H1 (cell line): Measurements from ENCODE around the gene BNC1. TPM values are rescaled to one million over a fixed set of nuclear protein-coding genes. Genes with fewer than 3 reads are reported as not detected.

Experiments
- CTCF ChIA-PET: fragments of 300-600 bp; sonication (Branson Sonifier 250); formaldehyde crosslinking; loops from one replicate; lab custom pipeline; 2021; ENCODE audit not compliant: partially characterized antibody; lab: Charles Lee
- POLR2A ChIA-PET: fragments of 300-600 bp; sonication (Branson Sonifier 250); formaldehyde crosslinking; loops from one replicate; lab custom pipeline; 2021; ENCODE audit warnings: inconsistent platforms; ENCODE audit not compliant: partially characterized antibody; lab: Charles Lee
- DNase-seq, 2 experiments: peaks; one replicate each; pipeline versions ENCODE4 v3.0.0 to v3.0.0-alpha.2; 2010 to 2022; ENCODE audit warnings: low spot score in 2 of 2, low read depth in 1 of 2, mixed read lengths in 1 of 2
- FAIRE-seq: peaks from 2 replicates; lab custom pipeline; 2011; peaks lifted over from hg19 to GRCh38; lab: Jason Lieb, UNC
- H2AFZ ChIP-seq: 2 replicates; pipeline ENCODE4 v1.8.1; 2012; ENCODE audit warnings: low read length, inconsistent platforms
- H2AK5ac ChIP-seq: 2 replicates; pipeline ENCODE4 v1.6.1; 2013; ENCODE audit warnings: low read depth, low read length
- H2BK120ac ChIP-seq: replicated peaks from 2 replicates; pipeline ENCODE3; 2013; ENCODE audit warnings: low read depth, low read length, inconsistent platforms
- H2BK12ac ChIP-seq: 2 replicates; pipeline ENCODE4 v1.6.1; 2013; ENCODE audit warnings: low read depth, low read length
- H2BK15ac ChIP-seq: 2 replicates; pipeline ENCODE4 v1.6.1; 2013; ENCODE audit warnings: low read length
- H2BK20ac ChIP-seq: 2 replicates; pipeline ENCODE4 v1.6.1; 2013; ENCODE audit warnings: low read length
- H2BK5ac ChIP-seq: 2 replicates; pipeline ENCODE4 v1.6.1; 2013; ENCODE audit warnings: low read depth, low read length
- H3K14ac ChIP-seq: 2 replicates; pipeline ENCODE4 v1.6.1; 2013; ENCODE audit warnings: inconsistent platforms; ENCODE audit not compliant: insufficient read length
- H3K18ac ChIP-seq: 2 replicates; pipeline ENCODE4 v1.6.1; 2013; ENCODE audit warnings: low read length; ENCODE audit errors: extremely low read depth
- H3K23ac ChIP-seq: 2 replicates; pipeline ENCODE4 v1.6.1; 2013; ENCODE audit warnings: inconsistent platforms; ENCODE audit not compliant: insufficient read length
- H3K23me2 ChIP-seq: 2 replicates; pipeline ENCODE4 v1.6.1; 2013; ENCODE audit warnings: low read depth, low read length
- H3K27ac ChIP-seq: 2 replicates; pipeline ENCODE4 v1.6.1; 2011; ENCODE audit warnings: low read depth, low read length, inconsistent platforms
- H3K27me3 ChIP-seq, 4 experiments: replicated peaks in 1 of 4; 1 replicate in 1 of 4; 2 replicates in 3 of 4; pipeline versions ENCODE4 v1.6.1 to v1.8.1; 2011 to 2013; ENCODE audit warnings: low read length in 3 of 4, mild to moderate bottlenecking in 3 of 4, inconsistent platforms in 2 of 4, mixed read lengths in 2 of 4, moderate library complexity in 1 of 4; ENCODE audit not compliant: control insufficient read depth in 3 of 4, insufficient read depth in 3 of 4; ENCODE audit errors: extremely low read depth in 1 of 4
- H3K36me3 ChIP-seq, 4 experiments: 2 replicates each; pipeline versions ENCODE4 v1.6.1 to v1.8.1; 2011 to 2013; ENCODE audit warnings: mild to moderate bottlenecking in 4 of 4, low read length in 3 of 4, moderate library complexity in 2 of 4, control low read depth in 1 of 4, inconsistent platforms in 1 of 4; ENCODE audit not compliant: insufficient read depth in 4 of 4, control insufficient read depth in 2 of 4
- H3K4ac ChIP-seq: replicated peaks from 2 replicates; pipeline ENCODE3; 2013; ENCODE audit warnings: low read length, low read depth, mixed read lengths, inconsistent platforms; ENCODE audit not compliant: insufficient read length
- H3K4me1 ChIP-seq, 4 experiments: replicated peaks in 1 of 4; 1 replicate in 1 of 4; 2 replicates in 3 of 4; pipeline versions ENCODE4 v1.6.1 to v1.8.1; 2011 to 2013; ENCODE audit warnings: low read length in 3 of 4, inconsistent platforms in 2 of 4, mixed read lengths in 1 of 4; ENCODE audit not compliant: insufficient read depth in 4 of 4, control insufficient read depth in 3 of 4
- H3K4me2 ChIP-seq, 2 experiments: 2 replicates each; pipeline versions ENCODE4 v1.6.1 to v1.8.1; 2011 to 2013; ENCODE audit warnings: low read depth in 2 of 2, low read length in 2 of 2, control low read depth in 1 of 2, inconsistent platforms in 1 of 2, mild to moderate bottlenecking in 1 of 2; ENCODE audit not compliant: insufficient read depth in 1 of 2
- H3K4me3 ChIP-seq, 4 experiments: fragments of 200-600, 300-600 bp in 1 of 4; sonication (generic), shearing (Covaris generic), sonication (Bioruptor Twin) in 1 of 4; 2 replicates each; pipeline versions ENCODE4 v1.5.1 to v1.8.1; 2011 to 2016; ENCODE audit warnings: low read length in 4 of 4, low read depth in 3 of 4, control low read depth in 2 of 4, inconsistent platforms in 2 of 4, mild to moderate bottlenecking in 2 of 4, mixed read lengths in 1 of 4, moderate library complexity in 1 of 4; ENCODE audit not compliant: insufficient read depth in 2 of 4; ENCODE audit errors: extremely low read depth in 1 of 4
- H3K56ac ChIP-seq: replicated peaks from 2 replicates; pipeline ENCODE3; 2013; ENCODE audit warnings: low read depth, mild to moderate bottlenecking, mixed read lengths, low read length, inconsistent platforms; ENCODE audit not compliant: insufficient read length
- H3K79me1 ChIP-seq: 2 replicates; pipeline ENCODE4 v1.6.1; 2013; ENCODE audit warnings: low read depth, low read length, control low read depth
- H3K79me2 ChIP-seq, 2 experiments: 2 replicates each; pipeline versions ENCODE4 v1.6.1 to v1.8.1; 2012 to 2013; ENCODE audit warnings: low read length in 2 of 2, mild to moderate bottlenecking in 2 of 2, inconsistent platforms in 1 of 2; ENCODE audit not compliant: insufficient read depth in 2 of 2, control insufficient read depth in 1 of 2
- H3K9ac ChIP-seq, 4 experiments: replicated peaks in 1 of 4; 1 replicate in 1 of 4; 2 replicates in 3 of 4; pipeline versions ENCODE4 v1.6.1 to v1.8.1; 2011 to 2013; ENCODE audit warnings: low read depth in 3 of 4, low read length in 3 of 4, control low read depth in 2 of 4, mild to moderate bottlenecking in 2 of 4, moderate library complexity in 2 of 4, inconsistent platforms in 1 of 4; ENCODE audit errors: extremely low read depth in 1 of 4
- H3K9me3 ChIP-seq, 2 experiments: 2 replicates each; pipeline versions ENCODE4 v1.6.1 to v1.8.1; 2012 to 2013; ENCODE audit warnings: mild to moderate bottlenecking in 2 of 2, moderate library complexity in 2 of 2, control low read depth in 1 of 2, inconsistent platforms in 1 of 2, low read depth in 1 of 2, low read length in 1 of 2, mixed read lengths in 1 of 2; ENCODE audit not compliant: insufficient read depth in 2 of 2
- H4K20me1 ChIP-seq, 2 experiments: replicated peaks in 1 of 2; 2 replicates each; pipeline versions ENCODE3 to v1.8.1; 2011 to 2013; ENCODE audit warnings: inconsistent platforms in 2 of 2, low read length in 2 of 2, mild to moderate bottlenecking in 1 of 2; ENCODE audit not compliant: insufficient read depth in 2 of 2, control insufficient read depth in 1 of 2
- H4K5ac ChIP-seq: 2 replicates; pipeline ENCODE4 v1.6.1; 2013; ENCODE audit warnings: low read length, low read depth, mixed read lengths, inconsistent platforms; ENCODE audit not compliant: insufficient read length
- H4K8ac ChIP-seq: 2 replicates; pipeline ENCODE4 v1.8.0; 2013; ENCODE audit warnings: mild to moderate bottlenecking, moderate library complexity, low read length, inconsistent platforms; ENCODE audit not compliant: insufficient read depth; ENCODE audit errors: extremely low read depth
- H4K91ac ChIP-seq: replicated peaks from 2 replicates; pipeline ENCODE3; 2013; ENCODE audit warnings: low read length, mixed read lengths, inconsistent platforms; ENCODE audit not compliant: insufficient read length
- BCL11A ChIP-seq, 2 experiments: IDR thresholded peaks; one replicate each; pipeline ENCODE4 v1.6.1; 2011; ENCODE audit warnings: low read depth in 2 of 2, low read length in 2 of 2, mild to moderate bottlenecking in 2 of 2
- CBX5 ChIP-seq: fragments of 300-800, 300-1000 bp; sonication (generic); IDR thresholded peaks from 2 replicates; pipeline ENCODE4 v1.7.1; 2016; ENCODE audit warnings: antibody characterized with exemption, low read length, low read depth
- CREB1 ChIP-seq: IDR thresholded peaks from 2 replicates; pipeline ENCODE4 v1.6.1; 2012; ENCODE audit warnings: inconsistent platforms
- POLR2AphosphoS5 ChIP-seq: IDR thresholded peaks from 2 replicates; pipeline ENCODE4 v1.6.1; 2011; ENCODE audit warnings: low read depth, low read length
- SP1 ChIP-seq: IDR thresholded peaks from 2 replicates; pipeline ENCODE4 v1.6.1; 2011; ENCODE audit warnings: low read depth, low read length
- WGBS, 2 experiments: shearing (Covaris generic) in 1 of 2; methylation state at CpG; one replicate each; pipeline versions ENCODE4 v1.1.6 to v1.1.7; 2013 to 2015; ENCODE audit warnings: low lambda C conversion rate in 2 of 2, mixed read lengths in 2 of 2, inconsistent platforms in 1 of 2, low coverage in 1 of 2, missing lambda C conversion rate in 1 of 2; ENCODE audit not compliant: insufficient replicate concordance in 2 of 2, insufficient coverage in 1 of 2, insufficient read length in 1 of 2; ENCODE audit errors: extremely low coverage in 1 of 2, missing lambda C conversion rate in 1 of 2; 5-methylcytosine and 5-hydroxymethylcytosine counted together
- polyA plus RNA-seq, 7 experiments: library from polyadenylated mRNA; depleted of rRNA in 3 of 7; stranded (reverse) in 5 of 7; unstranded in 2 of 7; fragments of >200 nt in 5 of 7; fragments of 200-250 nt in 2 of 7; gene quantifications; 1 replicate in 5 of 7; 2 replicates in 1 of 7; 4 replicates in 1 of 7; pipeline versions ENCODE4 v1.2.1 to v1.2.3, GENCODE V29; 2011 to 2013; ENCODE audit warnings: missing spikeins in 2 of 7, mixed read lengths in 2 of 7
- total RNA-seq: library from RNA; stranded (reverse); fragmentation: NEBNext Ultra II Directional; extraction: Animal tissue kit (Norgen Biotek cat#: 25700); gene quantifications from 2 replicates; pipeline ENCODE4 v1.2.1, GENCODE V29; 2021
- TF ChIP-seq, protein P1 (sequence below): IDR thresholded peaks from 2 replicates; pipeline ENCODE4 v1.6.1; 2011; ENCODE audit warnings: low read length, improper control_type of control experiment
- TF ChIP-seq, protein P2 (sequence below): IDR thresholded peaks from 2 replicates; pipeline ENCODE4 v1.6.1; 2012; ENCODE audit warnings: low read length, inconsistent platforms

The BNC1 gene
- total and polyA plus RNA-seq, 2 of the 8 experiments (the other 6 are each of a cell fraction or from before 2014, with no cell fraction given) = 0.99 to 2.1 TPM

DNA sequence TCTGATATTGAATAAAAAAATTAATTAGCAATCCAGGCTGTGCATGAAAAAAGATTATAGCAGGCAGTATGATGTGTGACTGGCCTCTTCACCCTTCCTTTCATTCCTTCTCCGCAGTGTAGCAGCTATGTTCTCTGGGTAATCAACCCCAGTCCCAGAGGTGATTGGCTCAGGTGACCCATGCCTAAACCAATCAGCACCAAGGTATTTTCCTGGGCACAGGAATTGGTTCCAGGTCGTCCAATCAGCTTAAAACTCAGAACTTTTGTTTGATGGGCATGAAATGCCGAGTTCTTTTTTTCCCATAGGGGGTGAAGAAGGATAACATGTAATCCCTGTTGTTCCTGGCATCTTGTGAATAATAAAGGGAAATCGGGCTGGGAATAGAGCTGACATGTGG lies 5.8 kb upstream of the BNC1 start:
- H3K4me1 ChIP-seq = peaks cover 0 to 6% (median 1%) of the 10 kb centered on the region in 4 experiments; a peak in 3 of 7 replicates
- DNase-seq (no peak), FAIRE-seq (no peak)
- no peaks in the 10 kb centered on the region for H3K79me2 ChIP-seq
- H2AK5ac ChIP-seq = no peak overlapping the region
- no peak overlapping the region for H3K18ac ChIP-seq
- no peak overlapping the region for H3K4ac ChIP-seq
- no peak overlapping the region for H2BK5ac ChIP-seq
- H3K27me3 ChIP-seq = peaks cover 9 to 15% (median 13%) of the 10 kb centered on the region in 4 experiments
- CTCF ChIA-PET = interaction anchor here (0.6 kb wide), 1 partner anchor 21 kb away, joined by 3 read pairs; no protein-coding TSS in a partner anchor
- TF ChIP-seq, protein P1, sequence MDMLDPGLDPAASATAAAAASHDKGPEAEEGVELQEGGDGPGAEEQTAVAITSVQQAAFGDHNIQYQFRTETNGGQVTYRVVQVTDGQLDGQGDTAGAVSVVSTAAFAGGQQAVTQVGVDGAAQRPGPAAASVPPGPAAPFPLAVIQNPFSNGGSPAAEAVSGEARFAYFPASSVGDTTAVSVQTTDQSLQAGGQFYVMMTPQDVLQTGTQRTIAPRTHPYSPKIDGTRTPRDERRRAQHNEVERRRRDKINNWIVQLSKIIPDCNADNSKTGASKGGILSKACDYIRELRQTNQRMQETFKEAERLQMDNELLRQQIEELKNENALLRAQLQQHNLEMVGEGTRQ = no peak
- TF ChIP-seq, protein P2, sequence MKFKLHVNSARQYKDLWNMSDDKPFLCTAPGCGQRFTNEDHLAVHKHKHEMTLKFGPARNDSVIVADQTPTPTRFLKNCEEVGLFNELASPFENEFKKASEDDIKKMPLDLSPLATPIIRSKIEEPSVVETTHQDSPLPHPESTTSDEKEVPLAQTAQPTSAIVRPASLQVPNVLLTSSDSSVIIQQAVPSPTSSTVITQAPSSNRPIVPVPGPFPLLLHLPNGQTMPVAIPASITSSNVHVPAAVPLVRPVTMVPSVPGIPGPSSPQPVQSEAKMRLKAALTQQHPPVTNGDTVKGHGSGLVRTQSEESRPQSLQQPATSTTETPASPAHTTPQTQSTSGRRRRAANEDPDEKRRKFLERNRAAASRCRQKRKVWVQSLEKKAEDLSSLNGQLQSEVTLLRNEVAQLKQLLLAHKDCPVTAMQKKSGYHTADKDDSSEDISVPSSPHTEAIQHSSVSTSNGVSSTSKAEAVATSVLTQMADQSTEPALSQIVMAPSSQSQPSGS = no peak
- TF ChIP-seq CBX5 (no peak), SP1 (peak; percentile 27; the same call in 1 of the 2 replicates), BCL11A (IDR thresholded peaks at IDR 0.05; ENCODE audit: low read depth in 2 of 2, low read length in 2 of 2) (no peak), POLR2AphosphoS5 (no peak), CREB1 (no peak)
- H2BK20ac ChIP-seq = no peak overlapping the region
- H3K23me2 ChIP-seq = no peaks in the 10 kb centered on the region
- H3K9ac ChIP-seq = no peak overlapping the region
- H3K4me2 ChIP-seq = no peak overlapping the region
- H2BK120ac ChIP-seq = no peak overlapping the region
- POLR2A ChIA-PET = interaction anchor here (0.8 to 0.9 kb wide), 2 partner anchors 16 to 25 kb away, joined by 3 read pairs; no protein-coding TSS in a partner anchor
- no peak overlapping the region for H2BK12ac ChIP-seq
- no peak overlapping the region for H3K56ac ChIP-seq
- 71% methylated on average over 4 of the region's 4 CpGs; no CpG with 5 or more reads in 1 of the 2 experiments for WGBS, 2 experiments
- H3K9me3 ChIP-seq = no peaks in the 10 kb centered on the region
- no peak overlapping the region for H3K4me3 ChIP-seq
- no peak overlapping the region for H3K14ac ChIP-seq
- no peak overlapping the region for H3K27ac ChIP-seq
- H4K20me1 ChIP-seq = no peaks in the 10 kb centered on the region
- H2AFZ ChIP-seq = no peak overlapping the region
- H4K5ac ChIP-seq = no peak overlapping the region
- no peaks in the 10 kb centered on the region for H3K36me3 ChIP-seq
- no peak overlapping the region for H4K8ac ChIP-seq
- H3K79me1 ChIP-seq = no peaks in the 10 kb centered on the region
- no peak overlapping the region for H2BK15ac ChIP-seq
- H4K91ac ChIP-seq = no peak overlapping the region
- H3K23ac ChIP-seq = no peak overlapping the region
